NB4 (cell line): ENCODE measurements around the gene PSMD13.

Experiments
- MYC ChIP-seq: IDR thresholded peaks from 2 replicates; pipeline ENCODE4 v1.6.1; 2011; ENCODE audit warnings: low read depth, low read length
- POLR2A ChIP-seq: IDR thresholded peaks from 2 replicates; pipeline ENCODE4 v1.6.1; 2011; ENCODE audit warnings: mild to moderate bottlenecking; ENCODE audit not compliant: insufficient read length; ENCODE audit errors: extremely low read depth
- TF ChIP-seq, protein P1 (sequence below): IDR thresholded peaks from one replicate; pipeline ENCODE4 v1.5.1; 2012; ENCODE audit warnings: low read depth, low read length

DNA sequence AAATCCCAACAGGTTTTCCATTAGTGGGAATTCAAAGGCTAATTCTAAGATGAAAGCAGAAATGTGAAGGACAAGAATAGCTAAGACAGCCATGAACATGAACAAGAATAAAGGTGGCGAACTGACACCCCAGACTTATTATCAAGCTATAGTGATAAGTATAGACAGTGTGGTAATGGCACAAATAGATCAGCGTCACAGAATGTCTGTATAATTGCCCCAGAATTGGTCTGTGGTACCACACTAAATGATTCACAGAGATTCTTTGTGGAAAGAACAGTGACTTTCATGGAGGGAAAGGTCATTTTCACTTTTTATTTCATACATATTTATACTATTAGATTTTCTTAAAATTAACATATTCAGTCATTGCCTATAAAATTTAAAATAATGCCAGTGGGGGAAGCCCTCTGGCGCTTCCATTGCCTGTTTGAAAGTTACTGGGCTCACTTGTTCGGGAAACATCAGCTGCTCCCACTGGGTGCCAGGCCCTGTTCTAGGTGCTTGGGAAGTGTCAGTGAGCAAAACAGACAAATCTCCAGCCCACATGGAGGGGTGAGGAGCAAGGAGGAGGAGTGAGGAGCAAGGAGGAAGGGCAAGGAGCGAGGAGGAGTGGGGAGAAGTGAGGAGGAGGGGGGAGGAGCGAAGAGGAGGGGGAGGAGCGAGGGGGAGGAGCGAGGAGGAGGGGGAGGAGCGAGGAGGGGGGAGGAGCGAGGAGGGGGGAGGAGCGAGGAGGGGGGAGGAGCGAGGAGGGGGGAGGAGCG lies 30.1 kb downstream of the PSMD13 start:
- TF ChIP-seq, protein P1, sequence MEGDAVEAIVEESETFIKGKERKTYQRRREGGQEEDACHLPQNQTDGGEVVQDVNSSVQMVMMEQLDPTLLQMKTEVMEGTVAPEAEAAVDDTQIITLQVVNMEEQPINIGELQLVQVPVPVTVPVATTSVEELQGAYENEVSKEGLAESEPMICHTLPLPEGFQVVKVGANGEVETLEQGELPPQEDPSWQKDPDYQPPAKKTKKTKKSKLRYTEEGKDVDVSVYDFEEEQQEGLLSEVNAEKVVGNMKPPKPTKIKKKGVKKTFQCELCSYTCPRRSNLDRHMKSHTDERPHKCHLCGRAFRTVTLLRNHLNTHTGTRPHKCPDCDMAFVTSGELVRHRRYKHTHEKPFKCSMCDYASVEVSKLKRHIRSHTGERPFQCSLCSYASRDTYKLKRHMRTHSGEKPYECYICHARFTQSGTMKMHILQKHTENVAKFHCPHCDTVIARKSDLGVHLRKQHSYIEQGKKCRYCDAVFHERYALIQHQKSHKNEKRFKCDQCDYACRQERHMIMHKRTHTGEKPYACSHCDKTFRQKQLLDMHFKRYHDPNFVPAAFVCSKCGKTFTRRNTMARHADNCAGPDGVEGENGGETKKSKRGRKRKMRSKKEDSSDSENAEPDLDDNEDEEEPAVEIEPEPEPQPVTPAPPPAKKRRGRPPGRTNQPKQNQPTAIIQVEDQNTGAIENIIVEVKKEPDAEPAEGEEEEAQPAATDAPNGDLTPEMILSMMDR: no peak
- TF ChIP-seq MYC (no peak), POLR2A (no peak)
